GM12878 (cell line): Measurements from ENCODE around the gene SLC2A8. TPM values are rescaled to one million over a fixed set of nuclear protein-coding genes. Genes with fewer than 3 reads are reported as not detected.

Experiments used
- ATAC-seq: fragments of 200-7000 bp; cut with Tn5 transposase; 3 replicates; pipeline ENCODE4 v1.9.1; 2020; ENCODE audit warnings: mild to moderate bottlenecking, moderate library complexity
- BruUV-seq: library from RNA; stranded (reverse); fragments of 400-500 nt; replicated peaks from 2 replicates; lab custom pipeline; 2021; lab: Mats Ljungman, UMichigan
- CTCF ChIA-PET: fragments of 300-600 bp; sonication (Branson Sonifier 250); formaldehyde crosslinking; extraction: SDS; loops from one replicate; lab custom pipeline; 2021; ENCODE audit warnings: inconsistent platforms; lab: Yijun Ruan, JAX
- POLR2A ChIA-PET: fragments of 350-600 bp; formaldehyde crosslinking; extraction: SDS; loops from one replicate; lab custom pipeline; 2021; ENCODE audit warnings: inconsistent platforms; lab: Charles Lee
- RAD21 ChIA-PET: fragments of 300-600 bp; sonication (Branson Sonifier 250); formaldehyde crosslinking; loops from one replicate; lab custom pipeline; 2023; ENCODE audit warnings: antibody characterized with exemption; ENCODE audit not compliant: unreplicated experiment; lab: Charles Lee
- SMC1A ChIA-PET: fragments of 300-600 bp; sonication (Branson Sonifier 250); formaldehyde crosslinking; loops from one replicate; lab custom pipeline; 2023; ENCODE audit not compliant: unreplicated experiment, uncharacterized antibody; lab: Charles Lee
- DNase-seq: peaks from one replicate; pipeline ENCODE4 v3.0.0-alpha.2; 2011; ENCODE audit warnings: low read depth, low spot score
- FAIRE-seq: peaks from 3 replicates; lab custom pipeline; 2011; peaks lifted over from hg19 to GRCh38; lab: Jason Lieb, UNC
- H2AFZ ChIP-seq: 2 replicates; pipeline ENCODE4 v1.6.0; 2011; ENCODE audit warnings: low read depth, low read length, control low read depth; ENCODE audit not compliant: control insufficient read depth
- H3K27ac ChIP-seq: 2 replicates; pipeline ENCODE4 v1.5.1; 2011; ENCODE audit warnings: control low read depth; ENCODE audit not compliant: control insufficient read depth, insufficient read depth
- H3K27me3 ChIP-seq, 2 experiments: replicated peaks in 1 of 2; 2 replicates each; pipeline versions ENCODE4 v1.6.0 to v1.6.1; 2011; ENCODE audit warnings: low read length in 1 of 2; ENCODE audit not compliant: control insufficient read depth in 2 of 2, insufficient read depth in 2 of 2
- H3K36me3 ChIP-seq, 2 experiments: 2 replicates each; pipeline ENCODE4 v1.5.1; 2011; ENCODE audit warnings: low read length in 1 of 2; ENCODE audit not compliant: control insufficient read depth in 2 of 2, insufficient read depth in 2 of 2
- H3K4me1 ChIP-seq: 2 replicates; pipeline ENCODE4 v1.6.1; 2011; ENCODE audit warnings: mild to moderate bottlenecking, low read length, moderate library complexity, mixed read lengths; ENCODE audit not compliant: control insufficient read depth, insufficient read depth
- H3K4me2 ChIP-seq: 2 replicates; pipeline ENCODE4 v1.6.0; 2011; ENCODE audit warnings: control low read depth; ENCODE audit not compliant: control insufficient read depth, insufficient read depth
- H3K4me3 ChIP-seq: fragments of 200-600 bp; sonication (generic); 2 replicates; pipeline ENCODE4 v1.5.1; 2016
- H3K79me2 ChIP-seq: 2 replicates; pipeline ENCODE4 v1.6.0; 2011; ENCODE audit warnings: low read length; ENCODE audit not compliant: control insufficient read depth, insufficient read depth
- H3K9ac ChIP-seq: 2 replicates; pipeline ENCODE4 v1.8.0; 2011; ENCODE audit warnings: low read length, control low read depth, mixed read lengths; ENCODE audit not compliant: control insufficient read depth, insufficient read depth
- H3K9me3 ChIP-seq: replicated peaks from 3 replicates; pipeline ENCODE4 v1.5.1; 2011; ENCODE audit warnings: mild to moderate bottlenecking, low read length; ENCODE audit not compliant: control insufficient read depth, insufficient read depth
- H4K20me1 ChIP-seq: 2 replicates; pipeline ENCODE4 v1.6.0; 2011; ENCODE audit not compliant: control insufficient read depth, insufficient read depth
- HDAC6 ChIP-seq: fragments of 200-600 bp; sonication (generic); IDR thresholded peaks from one replicate; pipeline ENCODE4 v1.8.0; 2017; ENCODE audit warnings: antibody characterized with exemption; ENCODE audit not compliant: unreplicated experiment
- MEF2A ChIP-seq: IDR thresholded peaks from 2 replicates; pipeline ENCODE4 v1.6.1; 2011; ENCODE audit warnings: low read depth, mild to moderate bottlenecking, low read length, moderate library complexity; ENCODE audit not compliant: insufficient read depth
- RCOR1 ChIP-seq: conservative IDR thresholded peaks from 2 replicates; pipeline ENCODE4 v1.6.1; 2012; ENCODE audit warnings: low read depth, low read length, improper control_type of control experiment
- TCF12 ChIP-seq: IDR thresholded peaks from 2 replicates; pipeline ENCODE4 v1.6.1; 2011; ENCODE audit warnings: low read depth, mild to moderate bottlenecking, low read length
- WGBS: methylation state at CpG from one replicate; pipeline ENCODE4 v1.1.6; 2016; ENCODE audit warnings: low lambda C conversion rate; ENCODE audit not compliant: insufficient replicate concordance, insufficient coverage; ENCODE audit errors: missing lambda C conversion rate; 5-methylcytosine and 5-hydroxymethylcytosine counted together
- in situ Hi-C: fragments of 300-500 bp; cut with MboI; formaldehyde crosslinking; loops from 9 replicates; pipeline ENCODE4 v1.14.3; 2018; ENCODE audit warnings: mixed read lengths
- intact Hi-C: fragments of 100-400 bp; cut with micrococcal nuclease; formaldehyde crosslinking; loops from one replicate; pipeline ENCODE4 v1.14.2; 2022; ENCODE audit not compliant: unreplicated experiment
- polyA plus RNA-seq, 11 experiments: library from polyadenylated mRNA; depleted of rRNA in 4 of 11; unstranded in 6 of 11; stranded (reverse) in 5 of 11; fragments of >200 nt; fragmentation: Nextera tagmentation in 4 of 11; fragmentation: Illumina TruSeq in 1 of 11; extraction: Ambion mirVana in 4 of 11; extraction: Trizol in 1 of 11; gene quantifications; 1 replicate in 1 of 11; 2 replicates in 10 of 11; pipeline versions ENCODE4 v1.2.1 to v1.2.3, GENCODE V29; 2011 to 2016; ENCODE audit warnings: inconsistent platforms in 2 of 11, missing spikeins in 2 of 11, low read depth in 1 of 11
- total RNA-seq, 4 experiments: library from RNA; depleted of rRNA in 3 of 4; stranded (reverse); fragments of >200 nt in 3 of 4; fragmentation: Illumina TruSeq in 1 of 4; extraction: Trizol in 1 of 4; gene quantifications; 2 replicates each; pipeline versions ENCODE4 v1.2.1 to v1.2.3, GENCODE V29; 2013 to 2021

The SLC2A8 gene
- total and polyA plus RNA-seq, 10 of the 15 experiments (the other 5 are each of a cell fraction or from before 2014, with no cell fraction given), result 0.31 to 22.7 (median 10.0) TPM

DNA sequence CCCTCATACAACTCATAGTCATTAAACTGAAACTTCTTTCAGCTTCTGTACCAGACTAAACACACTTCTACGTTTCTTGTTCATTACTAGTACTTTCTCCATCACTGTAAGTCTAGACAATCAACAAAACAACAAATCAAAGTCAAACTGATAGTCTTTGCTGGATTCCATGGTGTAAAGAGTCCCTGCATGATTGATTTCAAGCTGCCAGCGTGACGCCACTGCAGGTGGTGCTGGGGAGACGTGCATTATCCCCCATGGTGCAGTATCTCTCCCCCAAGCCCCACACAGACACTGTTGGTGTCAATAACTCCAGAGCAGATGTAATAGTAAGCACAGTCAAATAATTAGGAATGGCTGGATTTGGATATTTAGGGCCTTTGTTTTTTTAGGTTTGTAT lies 10.7 kb upstream of the SLC2A8 start (continued):
- no peak for TF ChIP-seq HDAC6

GRCh38 chr9:127386981-127387380 lies 10.0 kb upstream of the SLC2A8 start:
- 87% methylated on average over 10 of the region's 10 CpGs for WGBS
- H3K9ac ChIP-seq, result no peak overlapping the region
- POLR2A ChIA-PET, result interaction anchor here (1.3 kb wide), 1 partner anchor 10 kb away, joined by 9 read pairs; the partner anchor contains the start of gene SLC2A8
- RAD21 ChIA-PET, result no interaction called here
- no peaks in the 10 kb centered on the region for H4K20me1 ChIP-seq
- no peak for ATAC-seq
- no peak overlapping the region for H2AFZ ChIP-seq
- CTCF ChIA-PET, result no interaction called here
- no peak overlapping the region for H3K4me2 ChIP-seq
- in situ Hi-C loops, result no loop called here
- H3K36me3 ChIP-seq, result no peaks in the 10 kb centered on the region
- no peak for FAIRE-seq
- TF ChIP-seq TCF12 (no peak), MEF2A (no peak), RCOR1 (no peak), HDAC6 (no peak)
- BruUV-seq, result no TSS peak
- H3K4me1 ChIP-seq, result peaks cover 27% of the 10 kb centered on the region
- intact Hi-C loops, result no loop called here
- no peaks in the 10 kb centered on the region for H3K9me3 ChIP-seq
- no peak overlapping the region for H3K4me3 ChIP-seq
- SMC1A ChIA-PET, result no interaction called here
- no peak overlapping the region for H3K27ac ChIP-seq
- H3K79me2 ChIP-seq, result no peaks in the 10 kb centered on the region
- DNase-seq, result no peak
- H3K27me3 ChIP-seq, result no peaks in the 10 kb centered on the region
